NB4 (cell line): ENCODE results near the gene CHST13.

Experiments
- MAX ChIP-seq: IDR thresholded peaks from 2 replicates; pipeline ENCODE4 v1.6.1; 2011; ENCODE audit warnings: low read depth, low read length
- MYC ChIP-seq: IDR thresholded peaks from 2 replicates; pipeline ENCODE4 v1.6.1; 2011; ENCODE audit warnings: low read depth, low read length
- POLR2A ChIP-seq: IDR thresholded peaks from 2 replicates; pipeline ENCODE4 v1.6.1; 2011; ENCODE audit warnings: mild to moderate bottlenecking; ENCODE audit not compliant: insufficient read length; ENCODE audit errors: extremely low read depth
- TF ChIP-seq, protein P1 (sequence below): IDR thresholded peaks from one replicate; pipeline ENCODE4 v1.5.1; 2012; ENCODE audit warnings: low read depth, low read length

DNA sequence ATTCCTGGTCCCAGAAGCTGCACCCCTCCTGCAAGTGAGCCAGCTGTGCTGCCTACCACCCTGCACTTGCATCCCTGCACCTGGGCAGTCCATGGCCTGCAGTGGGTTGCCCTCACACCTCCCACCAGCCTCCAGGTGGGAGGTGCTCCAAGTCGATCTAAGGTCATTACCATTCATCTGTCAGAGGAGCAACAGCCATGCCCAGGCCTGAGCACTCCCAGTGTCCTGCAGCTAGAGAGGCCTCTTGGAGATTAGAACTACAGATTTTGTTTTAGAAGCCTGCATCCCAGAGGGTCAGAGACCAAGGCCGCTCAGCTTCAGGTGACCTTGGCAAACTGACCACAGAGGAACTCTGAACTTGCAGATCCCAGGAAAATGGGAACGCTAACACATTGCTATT, 39.3 kb upstream of the CHST13 start:
- TF ChIP-seq, protein P1, sequence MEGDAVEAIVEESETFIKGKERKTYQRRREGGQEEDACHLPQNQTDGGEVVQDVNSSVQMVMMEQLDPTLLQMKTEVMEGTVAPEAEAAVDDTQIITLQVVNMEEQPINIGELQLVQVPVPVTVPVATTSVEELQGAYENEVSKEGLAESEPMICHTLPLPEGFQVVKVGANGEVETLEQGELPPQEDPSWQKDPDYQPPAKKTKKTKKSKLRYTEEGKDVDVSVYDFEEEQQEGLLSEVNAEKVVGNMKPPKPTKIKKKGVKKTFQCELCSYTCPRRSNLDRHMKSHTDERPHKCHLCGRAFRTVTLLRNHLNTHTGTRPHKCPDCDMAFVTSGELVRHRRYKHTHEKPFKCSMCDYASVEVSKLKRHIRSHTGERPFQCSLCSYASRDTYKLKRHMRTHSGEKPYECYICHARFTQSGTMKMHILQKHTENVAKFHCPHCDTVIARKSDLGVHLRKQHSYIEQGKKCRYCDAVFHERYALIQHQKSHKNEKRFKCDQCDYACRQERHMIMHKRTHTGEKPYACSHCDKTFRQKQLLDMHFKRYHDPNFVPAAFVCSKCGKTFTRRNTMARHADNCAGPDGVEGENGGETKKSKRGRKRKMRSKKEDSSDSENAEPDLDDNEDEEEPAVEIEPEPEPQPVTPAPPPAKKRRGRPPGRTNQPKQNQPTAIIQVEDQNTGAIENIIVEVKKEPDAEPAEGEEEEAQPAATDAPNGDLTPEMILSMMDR, result no peak
- TF ChIP-seq POLR2A, result no peak
- no peak for TF ChIP-seq MAX
- TF ChIP-seq MYC, result no peak
